K562 (cell line): ENCODE data around the gene CLHC1. TPM values are rescaled to one million over a fixed set of nuclear protein-coding genes. Genes with fewer than 3 reads are reported as not detected.
A peak's percentile ranks its signal among the peaks of the same experiment; 100 is the strongest.

ENCODE experiments used
- BRD4 ChIP-seq: fragments of 200-600 bp; sonication (generic); IDR thresholded peaks from 2 replicates; pipeline ENCODE4 v1.6.1; 2017; ENCODE audit warnings: inconsistent platforms
- DACH1 ChIP-seq: fragments of 450-650 bp; IDR thresholded peaks from 2 replicates; pipeline ENCODE4 v1.6.1; 2018; ENCODE audit not compliant: partially characterized antibody
- FOXK1 ChIP-seq: sonication (generic); formaldehyde crosslinking; IDR thresholded peaks from 2 replicates; pipeline ENCODE4 v1.8.0; 2022; ENCODE audit warnings: missing genetic modification reagents, mild to moderate bottlenecking, borderline replicate concordance
- HBP1 ChIP-seq: fragments of 450-650 bp; formaldehyde crosslinking; IDR thresholded peaks from 2 replicates; pipeline ENCODE4 v1.4.0; 2022; ENCODE audit warnings: missing genetic modification characterization
- HCFC1 ChIP-seq: IDR thresholded peaks from 2 replicates; pipeline ENCODE4 v1.6.1; 2012; ENCODE audit warnings: low read depth, low read length, improper control_type of control experiment
- KDM5B ChIP-seq: fragments of 200-600 bp; sonication (generic); IDR thresholded peaks from 2 replicates; pipeline ENCODE4 v1.6.1; 2012; ENCODE audit warnings: low read depth, mild to moderate bottlenecking, moderate library complexity, low read length, control low read depth, inconsistent platforms; ENCODE audit not compliant: insufficient replicate concordance
- MAFF ChIP-seq: IDR thresholded peaks from 2 replicates; pipeline ENCODE4 v1.6.1; 2012; ENCODE audit warnings: low read length, improper control_type of control experiment
- MLLT1 ChIP-seq, 2 experiments: fragments of 450-650 bp; IDR thresholded peaks; 2 replicates each; pipeline ENCODE4 v1.6.1; 2016
- MTA3 ChIP-seq: fragments of 450-650 bp; formaldehyde crosslinking; IDR thresholded peaks from 2 replicates; pipeline ENCODE4 v1.6.1; 2017; ENCODE audit warnings: mild to moderate bottlenecking, borderline replicate concordance
- POLR2AphosphoS2 ChIP-seq: IDR thresholded peaks from 2 replicates; pipeline ENCODE4 v1.6.1; 2012; ENCODE audit warnings: low read length, improper control_type of control experiment
- SIN3A ChIP-seq, 2 experiments: fragments of 150-350 bp in 1 of 2; IDR thresholded peaks; 2 replicates each; pipeline ENCODE4 v1.6.1; 2011 to 2016; ENCODE audit warnings: borderline replicate concordance in 2 of 2, low read depth in 2 of 2, low read length in 2 of 2, mild to moderate bottlenecking in 2 of 2, moderate library complexity in 2 of 2; ENCODE audit not compliant: control insufficient read depth in 1 of 2
- SNAPC5 ChIP-seq: fragments of 250-450 bp; sonication (Bioruptor Pico); IDR thresholded peaks from 2 replicates; pipeline ENCODE4 v1.8.0; 2021; ENCODE audit warnings: moderate library complexity, mild to moderate bottlenecking, inconsistent platforms
- TAF9B ChIP-seq: fragments of 450-650 bp; IDR thresholded peaks from 2 replicates; pipeline ENCODE4 v1.6.1; 2018; ENCODE audit warnings: mild to moderate bottlenecking; ENCODE audit not compliant: partially characterized antibody
- TRIM28 ChIP-seq: fragments of 450-650 bp; IDR thresholded peaks from 2 replicates; pipeline ENCODE4 v1.6.1; 2017
- VEZF1 ChIP-seq: fragments of 200-800 bp; sonication (Bioruptor generic); IDR thresholded peaks from 2 replicates; pipeline ENCODE4 v1.6.1; 2017; ENCODE audit warnings: missing genetic modification characterization, missing compliant biosample characterization
- XRCC5 ChIP-seq: fragments of 200-400 bp; formaldehyde crosslinking; IDR thresholded peaks from 2 replicates; pipeline ENCODE4 v1.6.1; 2017; ENCODE audit warnings: low read depth, mild to moderate bottlenecking, low read length
- ZNF592 ChIP-seq: fragments of 450-650 bp; IDR thresholded peaks from 2 replicates; pipeline ENCODE4 v1.6.1; 2017; ENCODE audit warnings: antibody characterized with exemption, mild to moderate bottlenecking
- ZNF766 ChIP-seq: fragments of 200-800 bp; sonication (Bioruptor generic); conservative IDR thresholded peaks from 2 replicates; pipeline ENCODE4 v1.6.1; 2016; ENCODE audit warnings: missing genetic modification characterization, missing compliant biosample characterization
- polyA plus RNA-seq, 8 experiments: library from polyadenylated mRNA; depleted of rRNA in 4 of 8; stranded (reverse) in 5 of 8; unstranded in 3 of 8; fragments of >200 nt; fragmentation: Nextera tagmentation in 2 of 8; fragmentation: Illumina TruSeq in 1 of 8; extraction: Ambion mirVana in 2 of 8; extraction: Trizol in 1 of 8; gene quantifications; 2 replicates each; pipeline versions ENCODE4 v1.2.1 to v1.2.3, GENCODE V29; 2011 to 2014; ENCODE audit warnings: inconsistent platforms in 1 of 8, missing spikeins in 1 of 8
- total RNA-seq, 7 experiments: library from RNA; depleted of rRNA in 6 of 7; stranded (reverse); fragments of >200 nt in 6 of 7; fragmentation: Illumina TruSeq in 2 of 7; extraction: Trizol in 2 of 7; gene quantifications; 2 replicates each; pipeline versions ENCODE4 v1.2.1 to v1.2.3, GENCODE V29; 2011 to 2021; ENCODE audit warnings: low replicate concordance in 1 of 7

The CLHC1 gene
- total and polyA plus RNA-seq, 9 of the 15 experiments (the other 6 are each of a cell fraction or from before 2014, with no cell fraction given) = 3.7 to 14.3 (median 8.6) TPM

GRCh38 chr2:55232084-55232862 is at the start of gene CLHC1, which contains the start of gene RPS27A (continued):
- TF ChIP-seq ZNF592 (peak; percentile 67; the same call in 1 of the 2 replicates), HBP1 (0 out of 2 replicates have a peak, but pooled peaks have one; percentile 67), ZNF766 (peak; percentile 85; the same call in 1 of the 2 replicates), MAFF (no peak), BRD4 (0 out of 2 replicates have a peak, but pooled peaks have one; percentile 73), TAF9B (peak; percentile 92), SIN3A (IDR thresholded peaks at IDR 0.05; ENCODE audit: borderline replicate concordance in 2 of 2, control insufficient read depth in 1 of 2, low read depth in 2 of 2, low read length in 2 of 2) (peak; percentile 74 to 89; a peak in 3 of 4 replicates), POLR2AphosphoS2 (no peak), HCFC1 (peak; percentile 90), FOXK1 (peak; percentile 45; the same call in 1 of the 2 replicates), MTA3 (peak; percentile 65; the same call in 1 of the 2 replicates), VEZF1 (CRISPR knock-in tag) (peak; percentile 85), MLLT1 (IDR thresholded peaks at IDR 0.05) (peak in 1 of 2 experiments; percentile 60; a peak in 2 of 4 replicates), XRCC5 (peak; percentile 57; the same call in 1 of the 2 replicates), SNAPC5 (CRISPR knock-in tag) (no peak), TRIM28 (peak; percentile 39; the same call in 1 of the 2 replicates), DACH1 (peak; percentile 92), KDM5B (peak; percentile 92)
